H1 (cell line): ENCODE measurements around the gene CYLD. TPM values are rescaled to one million over a fixed set of nuclear protein-coding genes. Genes with fewer than 3 reads are reported as not detected.

ENCODE experiments used
- EP300 ChIP-seq, 2 experiments: IDR thresholded peaks; 1 replicate in 1 of 2; 2 replicates in 1 of 2; pipeline ENCODE4 v1.6.1; 2011 to 2012; ENCODE audit warnings: low read depth in 2 of 2, low read length in 2 of 2, mild to moderate bottlenecking in 2 of 2, borderline replicate concordance in 1 of 2, inconsistent platforms in 1 of 2, moderate library complexity in 1 of 2
- EZH2 ChIP-seq: fragments of 200-600 bp; sonication (generic); IDR thresholded peaks from 2 replicates; pipeline ENCODE4 v1.7.1; 2012; ENCODE audit warnings: low read depth, mild to moderate bottlenecking, moderate library complexity, low read length, inconsistent platforms; ENCODE audit not compliant: severe bottlenecking
- JUN ChIP-seq: IDR thresholded peaks from 2 replicates; pipeline ENCODE4 v1.6.1; 2011; ENCODE audit warnings: low read depth, mild to moderate bottlenecking, improper control_type of control experiment, low read length
- JUND ChIP-seq: IDR thresholded peaks from 2 replicates; pipeline ENCODE4 v1.6.1; 2011; ENCODE audit warnings: mild to moderate bottlenecking, improper control_type of control experiment, low read length
- KDM5A ChIP-seq: fragments of 200-600 bp; IDR thresholded peaks from 2 replicates; pipeline ENCODE4 v1.7.1; 2012; ENCODE audit warnings: mild to moderate bottlenecking, low read length, inconsistent platforms, mixed read lengths
- POLR2AphosphoS5 ChIP-seq: IDR thresholded peaks from 2 replicates; pipeline ENCODE4 v1.6.1; 2011; ENCODE audit warnings: low read depth, low read length
- RFX5 ChIP-seq: IDR thresholded peaks from 2 replicates; pipeline ENCODE4 v1.6.1; 2011; ENCODE audit warnings: low read depth, low read length, improper control_type of control experiment, borderline replicate concordance
- RXRA ChIP-seq: IDR thresholded peaks from 2 replicates; pipeline ENCODE4 v1.6.1; 2011; ENCODE audit warnings: low read depth, mild to moderate bottlenecking, low read length, moderate library complexity; ENCODE audit not compliant: insufficient read depth
- TAF7 ChIP-seq: optimal IDR thresholded peaks from 2 replicates; pipeline ENCODE3; 2011; ENCODE audit warnings: low read depth, mild to moderate bottlenecking, inconsistent platforms, low read length, moderate library complexity, borderline replicate concordance
- TCF12 ChIP-seq: IDR thresholded peaks from 2 replicates; pipeline ENCODE4 v1.6.1; 2011; ENCODE audit warnings: low read depth, mild to moderate bottlenecking, low read length
- ZNF274 ChIP-seq: IDR thresholded peaks from 2 replicates; pipeline ENCODE4 v1.7.0; 2012; ENCODE audit warnings: low read length, borderline replicate concordance; ENCODE audit errors: extremely low read depth
- polyA plus RNA-seq, 7 experiments: library from polyadenylated mRNA; depleted of rRNA in 3 of 7; stranded (reverse) in 5 of 7; unstranded in 2 of 7; fragments of >200 nt in 5 of 7; fragments of 200-250 nt in 2 of 7; gene quantifications; 1 replicate in 5 of 7; 2 replicates in 1 of 7; 4 replicates in 1 of 7; pipeline versions ENCODE4 v1.2.1 to v1.2.3, GENCODE V29; 2011 to 2013; ENCODE audit warnings: missing spikeins in 2 of 7, mixed read lengths in 2 of 7
- total RNA-seq: library from RNA; stranded (reverse); fragmentation: NEBNext Ultra II Directional; extraction: Animal tissue kit (Norgen Biotek cat#: 25700); gene quantifications from 2 replicates; pipeline ENCODE4 v1.2.1, GENCODE V29; 2021
- TF ChIP-seq, protein P1 (sequence below): fragments of 300-600 bp; sonication (generic); IDR thresholded peaks from 2 replicates; pipeline ENCODE4 v1.7.1; 2012; ENCODE audit warnings: low read length, moderate library complexity, mild to moderate bottlenecking, inconsistent platforms; ENCODE audit not compliant: insufficient replicate concordance

CYLD gene
- total and polyA plus RNA-seq, 2 of the 8 experiments (the other 6 are each of a cell fraction or from before 2014, with no cell fraction given): 3.7 to 18.8 TPM

DNA sequence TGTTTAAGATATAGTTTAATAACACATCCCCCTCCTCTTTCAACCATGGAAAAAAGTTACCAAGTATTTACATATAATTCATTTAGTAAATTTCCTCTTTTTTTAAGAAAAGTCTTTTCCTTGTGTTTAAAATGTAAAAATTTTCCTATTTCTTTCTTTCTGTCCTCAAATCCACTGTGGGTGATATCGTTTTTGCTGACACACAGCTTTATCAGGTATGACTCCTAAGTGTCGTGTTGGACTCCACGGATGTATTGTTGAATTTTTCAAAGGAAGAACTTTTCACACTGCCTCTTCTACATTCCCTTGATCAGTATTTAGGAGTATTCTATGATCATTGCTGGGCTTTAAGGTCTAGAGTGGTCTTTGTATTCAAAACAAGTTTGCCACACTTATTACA, 33.1 kb downstream of the CYLD start (continued):
- TF ChIP-seq, protein P1, sequence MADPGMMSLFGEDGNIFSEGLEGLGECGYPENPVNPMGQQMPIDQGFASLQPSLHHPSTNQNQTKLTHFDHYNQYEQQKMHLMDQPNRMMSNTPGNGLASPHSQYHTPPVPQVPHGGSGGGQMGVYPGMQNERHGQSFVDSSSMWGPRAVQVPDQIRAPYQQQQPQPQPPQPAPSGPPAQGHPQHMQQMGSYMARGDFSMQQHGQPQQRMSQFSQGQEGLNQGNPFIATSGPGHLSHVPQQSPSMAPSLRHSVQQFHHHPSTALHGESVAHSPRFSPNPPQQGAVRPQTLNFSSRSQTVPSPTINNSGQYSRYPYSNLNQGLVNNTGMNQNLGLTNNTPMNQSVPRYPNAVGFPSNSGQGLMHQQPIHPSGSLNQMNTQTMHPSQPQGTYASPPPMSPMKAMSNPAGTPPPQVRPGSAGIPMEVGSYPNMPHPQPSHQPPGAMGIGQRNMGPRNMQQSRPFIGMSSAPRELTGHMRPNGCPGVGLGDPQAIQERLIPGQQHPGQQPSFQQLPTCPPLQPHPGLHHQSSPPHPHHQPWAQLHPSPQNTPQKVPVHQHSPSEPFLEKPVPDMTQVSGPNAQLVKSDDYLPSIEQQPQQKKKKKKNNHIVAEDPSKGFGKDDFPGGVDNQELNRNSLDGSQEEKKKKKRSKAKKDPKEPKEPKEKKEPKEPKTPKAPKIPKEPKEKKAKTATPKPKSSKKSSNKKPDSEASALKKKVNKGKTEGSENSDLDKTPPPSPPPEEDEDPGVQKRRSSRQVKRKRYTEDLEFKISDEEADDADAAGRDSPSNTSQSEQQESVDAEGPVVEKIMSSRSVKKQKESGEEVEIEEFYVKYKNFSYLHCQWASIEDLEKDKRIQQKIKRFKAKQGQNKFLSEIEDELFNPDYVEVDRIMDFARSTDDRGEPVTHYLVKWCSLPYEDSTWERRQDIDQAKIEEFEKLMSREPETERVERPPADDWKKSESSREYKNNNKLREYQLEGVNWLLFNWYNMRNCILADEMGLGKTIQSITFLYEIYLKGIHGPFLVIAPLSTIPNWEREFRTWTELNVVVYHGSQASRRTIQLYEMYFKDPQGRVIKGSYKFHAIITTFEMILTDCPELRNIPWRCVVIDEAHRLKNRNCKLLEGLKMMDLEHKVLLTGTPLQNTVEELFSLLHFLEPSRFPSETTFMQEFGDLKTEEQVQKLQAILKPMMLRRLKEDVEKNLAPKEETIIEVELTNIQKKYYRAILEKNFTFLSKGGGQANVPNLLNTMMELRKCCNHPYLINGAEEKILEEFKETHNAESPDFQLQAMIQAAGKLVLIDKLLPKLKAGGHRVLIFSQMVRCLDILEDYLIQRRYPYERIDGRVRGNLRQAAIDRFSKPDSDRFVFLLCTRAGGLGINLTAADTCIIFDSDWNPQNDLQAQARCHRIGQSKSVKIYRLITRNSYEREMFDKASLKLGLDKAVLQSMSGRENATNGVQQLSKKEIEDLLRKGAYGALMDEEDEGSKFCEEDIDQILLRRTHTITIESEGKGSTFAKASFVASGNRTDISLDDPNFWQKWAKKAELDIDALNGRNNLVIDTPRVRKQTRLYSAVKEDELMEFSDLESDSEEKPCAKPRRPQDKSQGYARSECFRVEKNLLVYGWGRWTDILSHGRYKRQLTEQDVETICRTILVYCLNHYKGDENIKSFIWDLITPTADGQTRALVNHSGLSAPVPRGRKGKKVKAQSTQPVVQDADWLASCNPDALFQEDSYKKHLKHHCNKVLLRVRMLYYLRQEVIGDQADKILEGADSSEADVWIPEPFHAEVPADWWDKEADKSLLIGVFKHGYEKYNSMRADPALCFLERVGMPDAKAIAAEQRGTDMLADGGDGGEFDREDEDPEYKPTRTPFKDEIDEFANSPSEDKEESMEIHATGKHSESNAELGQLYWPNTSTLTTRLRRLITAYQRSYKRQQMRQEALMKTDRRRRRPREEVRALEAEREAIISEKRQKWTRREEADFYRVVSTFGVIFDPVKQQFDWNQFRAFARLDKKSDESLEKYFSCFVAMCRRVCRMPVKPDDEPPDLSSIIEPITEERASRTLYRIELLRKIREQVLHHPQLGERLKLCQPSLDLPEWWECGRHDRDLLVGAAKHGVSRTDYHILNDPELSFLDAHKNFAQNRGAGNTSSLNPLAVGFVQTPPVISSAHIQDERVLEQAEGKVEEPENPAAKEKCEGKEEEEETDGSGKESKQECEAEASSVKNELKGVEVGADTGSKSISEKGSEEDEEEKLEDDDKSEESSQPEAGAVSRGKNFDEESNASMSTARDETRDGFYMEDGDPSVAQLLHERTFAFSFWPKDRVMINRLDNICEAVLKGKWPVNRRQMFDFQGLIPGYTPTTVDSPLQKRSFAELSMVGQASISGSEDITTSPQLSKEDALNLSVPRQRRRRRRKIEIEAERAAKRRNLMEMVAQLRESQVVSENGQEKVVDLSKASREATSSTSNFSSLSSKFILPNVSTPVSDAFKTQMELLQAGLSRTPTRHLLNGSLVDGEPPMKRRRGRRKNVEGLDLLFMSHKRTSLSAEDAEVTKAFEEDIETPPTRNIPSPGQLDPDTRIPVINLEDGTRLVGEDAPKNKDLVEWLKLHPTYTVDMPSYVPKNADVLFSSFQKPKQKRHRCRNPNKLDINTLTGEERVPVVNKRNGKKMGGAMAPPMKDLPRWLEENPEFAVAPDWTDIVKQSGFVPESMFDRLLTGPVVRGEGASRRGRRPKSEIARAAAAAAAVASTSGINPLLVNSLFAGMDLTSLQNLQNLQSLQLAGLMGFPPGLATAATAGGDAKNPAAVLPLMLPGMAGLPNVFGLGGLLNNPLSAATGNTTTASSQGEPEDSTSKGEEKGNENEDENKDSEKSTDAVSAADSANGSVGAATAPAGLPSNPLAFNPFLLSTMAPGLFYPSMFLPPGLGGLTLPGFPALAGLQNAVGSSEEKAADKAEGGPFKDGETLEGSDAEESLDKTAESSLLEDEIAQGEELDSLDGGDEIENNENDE: no peak
- TF ChIP-seq JUN: no peak
- TF ChIP-seq RFX5: no peak
- no peak for TF ChIP-seq EP300 (IDR thresholded peaks at IDR 0.05; ENCODE audit: borderline replicate concordance in 1 of 2, low read depth in 2 of 2, low read length in 2 of 2)
- TF ChIP-seq JUND: no peak
- TF ChIP-seq POLR2AphosphoS5: no peak
- no peak for TF ChIP-seq ZNF274
- TF ChIP-seq RXRA: no peak
- TF ChIP-seq KDM5A: no peak
- TF ChIP-seq TAF7: no peak
- no peak for TF ChIP-seq TCF12
- no peak for TF ChIP-seq EZH2
